ENCODE measurements around the gene MYBPHL.
"Not testable (repeated sequence)": the region's sequence is repeated elsewhere in the genome, so short reads cannot be mapped to it uniquely, and the experiment has no call there.

Gene MYBPHL

GRCh38 chr1:109309347-109309746, 2.5 kb upstream of the MYBPHL start:
- WGBS, 2 experiments: 91 to 95% methylated on average over 2 of the region's 2 CpGs
- Histone ChIP-seq H3K4me1 (ENCODE audit: control insufficient read depth, insufficient read depth, low read length) (peaks cover 27% of the 10 kb centered on the region), H3K9me3 (ENCODE audit: control insufficient read depth, low read length) (no peaks in the 10 kb centered on the region), H3K36me3 (ENCODE audit: control insufficient read depth, insufficient read depth, low read length) (peaks cover 8% of the 10 kb centered on the region), H3K27me3 (ENCODE audit: control insufficient read depth, insufficient read depth, low read length, poor library complexity, severe bottlenecking) (no peaks in the 10 kb centered on the region), H3K4me3 (ENCODE audit: insufficient read depth, low read depth, low read length) (no peak overlapping the region), H3K27ac (ENCODE audit: insufficient read depth, low read depth, low read length, poor library complexity, severe bottlenecking) (no peak overlapping the region)

GRCh38 chr1:109307274-109308021, 637 bp upstream of the MYBPHL start:
- Histone ChIP-seq H3K4me3 (ENCODE audit: insufficient read depth, low read depth, low read length) (no peak overlapping the region), H3K27me3 (ENCODE audit: control insufficient read depth, insufficient read depth, low read length, poor library complexity, severe bottlenecking) (no peaks in the 10 kb centered on the region), H3K4me1 (ENCODE audit: control insufficient read depth, insufficient read depth, low read length) (peaks cover 27% of the 10 kb centered on the region), H3K9me3 (ENCODE audit: control insufficient read depth, low read length) (no peaks in the 10 kb centered on the region), H3K27ac (ENCODE audit: insufficient read depth, low read depth, low read length, poor library complexity, severe bottlenecking) (no peak overlapping the region), H3K36me3 (ENCODE audit: control insufficient read depth, insufficient read depth, low read length) (no peaks in the 10 kb centered on the region)
- WGBS, 2 experiments: 75 to 77% methylated on average over 14 of the region's 14 CpGs

- not testable (repeated sequence) for H3K4me3 ChIP-seq (ENCODE audit: insufficient read depth, low read depth, low read length); H3K36me3 ChIP-seq (ENCODE audit: control insufficient read depth, insufficient read depth, low read length); H3K27me3 ChIP-seq (ENCODE audit: control insufficient read depth, insufficient read depth, low read length, poor library complexity, severe bottlenecking); H3K27ac ChIP-seq (ENCODE audit: insufficient read depth, low read depth, low read length, poor library complexity, severe bottlenecking); H3K9me3 ChIP-seq (ENCODE audit: control insufficient read depth, low read length)
- WGBS, 2 experiments: 52 to 56% methylated on average over 9 to 10 of the region's 10 CpGs
- H3K4me1 ChIP-seq (ENCODE audit: control insufficient read depth, insufficient read depth, low read length): peaks cover 27% of the 10 kb centered on the region
Measured at GRCh38 chr1:109305991-109306390, 820 bp downstream of the MYBPHL start.

- Histone ChIP-seq H3K27ac (ENCODE audit: insufficient read depth, low read depth, low read length, poor library complexity, severe bottlenecking) (no peak overlapping the region), H3K36me3 (ENCODE audit: control insufficient read depth, insufficient read depth, low read length) (no peaks in the 10 kb centered on the region), H3K27me3 (ENCODE audit: control insufficient read depth, insufficient read depth, low read length, poor library complexity, severe bottlenecking) (no peaks in the 10 kb centered on the region), H3K9me3 (ENCODE audit: control insufficient read depth, low read length) (no peaks in the 10 kb centered on the region), H3K4me1 (ENCODE audit: control insufficient read depth, insufficient read depth, low read length) (peaks cover 32% of the 10 kb centered on the region), H3K4me3 (ENCODE audit: insufficient read depth, low read depth, low read length) (no peak overlapping the region)
- 77 to 80% methylated on average over 8 of the region's 8 CpGs for WGBS, 2 experiments
Measured at GRCh38 chr1:109304226-109304920, 2.4 kb downstream of the MYBPHL start.

- no peaks in the 10 kb centered on the region for H3K27me3 ChIP-seq (ENCODE audit: control insufficient read depth, insufficient read depth, low read length, poor library complexity, severe bottlenecking)
- no peaks in the 10 kb centered on the region for H3K36me3 ChIP-seq (ENCODE audit: control insufficient read depth, insufficient read depth, low read length)
- WGBS, 2 experiments: 93 to 94% methylated on average over 5 of the region's 5 CpGs
Measured at GRCh38 chr1:109301874-109302273, 4.9 kb downstream of the MYBPHL start.

GRCh38 chr1:109300650-109301151, 6.1 kb downstream of the MYBPHL start:
- Histone ChIP-seq H3K36me3 (ENCODE audit: control insufficient read depth, insufficient read depth, low read length) (no peaks in the 10 kb centered on the region), H3K4me3 (ENCODE audit: insufficient read depth, low read depth, low read length) (no peak overlapping the region), H3K27ac (ENCODE audit: insufficient read depth, low read depth, low read length, poor library complexity, severe bottlenecking) (no peak overlapping the region), H3K4me1 (ENCODE audit: control insufficient read depth, insufficient read depth, low read length) (peaks cover 18% of the 10 kb centered on the region), H3K27me3 (ENCODE audit: control insufficient read depth, insufficient read depth, low read length, poor library complexity, severe bottlenecking) (no peaks in the 10 kb centered on the region), H3K9me3 (ENCODE audit: control insufficient read depth, low read length) (no peaks in the 10 kb centered on the region)
- WGBS, 2 experiments: 84 to 85% methylated on average over 16 of the region's 16 CpGs

More at GRCh38 chr1:109301874-109302273, 4.9 kb downstream of the MYBPHL start:
- Histone ChIP-seq H3K4me1 (ENCODE audit: control insufficient read depth, insufficient read depth, low read length) (peaks cover 29% of the 10 kb centered on the region), H3K4me3 (ENCODE audit: insufficient read depth, low read depth, low read length) (no peak overlapping the region), H3K9me3 (ENCODE audit: control insufficient read depth, low read length) (no peaks in the 10 kb centered on the region), H3K27ac (ENCODE audit: insufficient read depth, low read depth, low read length, poor library complexity, severe bottlenecking) (no peak overlapping the region)

- WGBS, 2 experiments: 87 to 89% methylated on average over 20 of the region's 20 CpGs
- no peaks in the 10 kb centered on the region for H3K36me3 ChIP-seq (ENCODE audit: control insufficient read depth, insufficient read depth, low read length)
- H3K4me3 ChIP-seq (ENCODE audit: insufficient read depth, low read depth, low read length): no peak overlapping the region
- H3K4me1 ChIP-seq (ENCODE audit: control insufficient read depth, insufficient read depth, low read length): peaks cover 13% of the 10 kb centered on the region
- H3K9me3 ChIP-seq (ENCODE audit: control insufficient read depth, low read length): no peaks in the 10 kb centered on the region
- H3K27ac ChIP-seq (ENCODE audit: insufficient read depth, low read depth, low read length, poor library complexity, severe bottlenecking): no peak overlapping the region
- H3K27me3 ChIP-seq (ENCODE audit: control insufficient read depth, insufficient read depth, low read length, poor library complexity, severe bottlenecking): no peaks in the 10 kb centered on the region
Measured at GRCh38 chr1:109299558-109300343, 7.1 kb downstream of the MYBPHL start.

- H3K27me3 ChIP-seq (ENCODE audit: control insufficient read depth, insufficient read depth, low read length, poor library complexity, severe bottlenecking): no peaks in the 10 kb centered on the region
- H3K36me3 ChIP-seq (ENCODE audit: control insufficient read depth, insufficient read depth, low read length): no peaks in the 10 kb centered on the region
- H3K27ac ChIP-seq (ENCODE audit: insufficient read depth, low read depth, low read length, poor library complexity, severe bottlenecking): no peak overlapping the region
- 91 to 92% methylated on average over 11 of the region's 11 CpGs for WGBS, 2 experiments
- no peaks in the 10 kb centered on the region for H3K9me3 ChIP-seq (ENCODE audit: control insufficient read depth, low read length)
- peaks cover 8% of the 10 kb centered on the region for H3K4me1 ChIP-seq (ENCODE audit: control insufficient read depth, insufficient read depth, low read length)
- H3K4me3 ChIP-seq (ENCODE audit: insufficient read depth, low read depth, low read length): no peak overlapping the region
Measured at GRCh38 chr1:109298666-109299557, 7.9 kb downstream of the MYBPHL start.

GRCh38 chr1:109296782-109297181, 10.0 kb downstream of the MYBPHL start:
- Histone ChIP-seq H3K4me3 (ENCODE audit: insufficient read depth, low read depth, low read length) (no peak overlapping the region), H3K9me3 (ENCODE audit: control insufficient read depth, low read length) (no peaks in the 10 kb centered on the region), H3K27ac (ENCODE audit: insufficient read depth, low read depth, low read length, poor library complexity, severe bottlenecking) (no peak overlapping the region), H3K4me1 (ENCODE audit: control insufficient read depth, insufficient read depth, low read length) (peaks cover 8% of the 10 kb centered on the region), H3K27me3 (ENCODE audit: control insufficient read depth, insufficient read depth, low read length, poor library complexity, severe bottlenecking) (no peaks in the 10 kb centered on the region), H3K36me3 (ENCODE audit: control insufficient read depth, insufficient read depth, low read length) (no peaks in the 10 kb centered on the region)
- WGBS, 2 experiments: 95% methylated on average over 16 of the region's 16 CpGs

Data from ectodermal cell (in vitro differentiated cells).